ENCODE results near the gene DLG3.
"Not testable (repeated sequence)": the region's sequence is repeated elsewhere in the genome, so short reads cannot be mapped to it uniquely, and the experiment has no call there.

The DLG3 gene

DNA sequence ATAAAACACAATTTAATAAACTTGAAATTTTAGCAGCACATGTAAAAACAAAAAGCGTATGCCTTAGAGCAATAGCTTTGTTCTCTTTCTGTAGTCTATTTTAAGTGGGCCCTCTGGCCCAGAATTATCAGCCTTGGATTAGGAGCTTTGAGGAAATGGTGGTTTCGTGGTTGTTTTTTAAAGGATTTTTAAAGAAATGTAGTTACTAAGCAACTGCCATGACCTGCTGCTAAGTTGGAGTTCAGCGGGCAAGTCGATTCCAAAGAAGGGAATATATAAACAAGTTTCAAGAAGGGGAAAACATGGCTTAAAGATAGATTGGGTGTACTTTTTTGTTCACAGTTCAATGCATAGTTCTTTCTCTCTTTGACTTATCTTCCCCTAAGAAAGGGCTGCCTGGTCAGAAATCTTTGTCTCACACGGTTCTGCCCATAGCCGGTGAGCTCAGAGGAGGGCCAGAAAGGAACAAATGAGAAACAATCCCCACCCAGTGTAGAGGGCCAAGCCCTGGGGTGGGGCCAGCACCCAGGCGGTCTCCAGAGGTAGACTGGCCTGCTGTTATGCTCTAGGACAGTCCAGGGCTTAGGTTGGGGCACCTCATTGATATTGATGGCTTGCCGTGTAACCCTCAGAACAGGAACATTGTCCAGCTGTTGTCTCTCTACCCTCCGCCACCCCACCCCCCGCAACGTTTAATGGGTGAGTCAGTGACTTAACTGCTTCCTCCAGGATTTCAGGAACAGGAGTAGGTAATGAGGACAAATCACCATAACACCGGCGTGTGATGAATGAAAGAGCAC is 32.5 kb downstream of the DLG3 start:
- no peak for ATAC-seq
- DNase-seq = no peak

DNA sequence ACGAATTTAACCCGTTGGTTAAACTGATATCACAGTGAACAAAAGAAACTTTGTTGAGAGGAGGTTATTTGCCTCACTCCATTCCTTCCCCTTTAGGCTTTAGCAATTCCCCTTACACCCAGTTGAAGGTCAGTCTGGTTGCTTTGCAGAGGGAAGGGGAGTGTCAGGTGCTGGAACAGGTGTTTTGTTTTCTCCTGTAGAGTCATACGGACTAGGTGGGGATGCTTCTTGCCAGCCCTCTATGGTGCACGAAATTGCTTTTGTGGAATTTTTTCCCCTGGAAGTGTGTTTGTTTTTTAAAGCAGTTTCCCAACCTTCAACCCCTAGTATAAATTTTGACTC is 33.1 kb downstream of the DLG3 start:
- no peak for DNase-seq

DNA sequence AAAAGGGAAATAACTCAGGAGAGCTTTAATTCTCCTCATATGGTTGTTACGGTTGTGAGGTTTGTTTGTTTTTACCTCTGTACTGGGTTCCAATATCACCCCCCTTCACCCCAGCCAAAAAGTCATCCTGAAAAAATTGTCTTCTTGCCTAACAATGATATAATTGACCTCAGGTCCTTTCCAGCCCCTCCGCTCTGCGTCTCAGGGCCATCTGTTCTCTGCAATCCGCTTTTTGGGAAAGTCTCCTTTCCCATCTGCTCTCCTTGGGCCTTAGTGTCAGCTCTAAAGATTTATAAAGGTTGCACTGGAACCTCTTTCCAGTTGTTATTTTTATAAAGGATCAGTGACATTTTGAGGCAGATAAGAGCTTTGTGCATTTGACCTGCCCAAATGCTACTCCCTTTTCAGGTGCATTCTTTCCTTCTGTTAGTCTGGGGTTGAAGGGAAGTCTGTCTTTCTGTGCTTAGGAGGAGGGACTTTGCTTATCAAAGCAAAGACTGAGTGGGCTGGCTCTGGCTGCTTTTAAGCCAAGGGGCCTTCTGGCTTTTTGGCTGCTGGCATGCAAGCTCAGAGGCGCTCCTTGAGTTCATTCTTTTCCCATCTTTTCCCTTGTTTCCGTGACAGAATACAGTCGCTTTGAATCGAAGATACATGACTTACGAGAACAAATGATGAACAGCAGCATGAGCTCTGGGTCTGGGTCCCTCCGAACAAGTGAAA is 34.1 kb downstream of the DLG3 start:
- no peak for ATAC-seq
- no peak for DNase-seq

More for the DNA sequence above, 33.1 kb downstream of the DLG3 start:
- ATAC-seq = no peak

DNA sequence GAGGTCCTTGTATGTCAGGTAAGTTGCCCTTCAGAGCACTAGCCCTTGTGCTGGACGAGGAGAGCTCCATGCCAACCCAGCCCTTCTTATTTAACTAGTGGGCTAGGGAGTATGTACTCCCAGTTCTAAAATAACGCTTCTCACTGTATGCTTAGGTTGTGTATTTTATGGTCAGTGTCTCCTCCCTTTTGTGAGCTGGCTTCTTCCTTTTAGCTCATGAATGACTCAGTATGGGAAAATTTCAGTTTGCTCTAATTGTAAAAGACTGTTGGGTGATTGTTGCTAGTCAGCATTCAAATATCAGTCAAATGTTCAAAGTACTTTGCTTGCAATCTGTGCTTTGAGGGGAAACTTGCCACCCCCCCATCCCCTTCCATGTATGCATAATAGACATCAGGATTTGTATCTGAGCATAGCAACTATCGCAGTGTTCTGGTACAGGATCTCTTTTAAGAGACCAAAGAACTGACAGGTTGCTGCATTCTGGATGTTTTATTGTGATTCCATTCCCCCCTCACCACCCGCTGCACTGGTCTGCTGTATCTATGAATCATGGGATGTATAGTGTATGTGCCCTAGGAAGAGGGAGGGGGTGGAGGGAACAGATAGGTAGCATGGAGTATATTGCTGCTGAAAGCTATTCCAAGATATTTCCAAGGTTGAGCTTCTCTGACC is 34.7 kb downstream of the DLG3 start:
- DNase-seq = no peak

DNA sequence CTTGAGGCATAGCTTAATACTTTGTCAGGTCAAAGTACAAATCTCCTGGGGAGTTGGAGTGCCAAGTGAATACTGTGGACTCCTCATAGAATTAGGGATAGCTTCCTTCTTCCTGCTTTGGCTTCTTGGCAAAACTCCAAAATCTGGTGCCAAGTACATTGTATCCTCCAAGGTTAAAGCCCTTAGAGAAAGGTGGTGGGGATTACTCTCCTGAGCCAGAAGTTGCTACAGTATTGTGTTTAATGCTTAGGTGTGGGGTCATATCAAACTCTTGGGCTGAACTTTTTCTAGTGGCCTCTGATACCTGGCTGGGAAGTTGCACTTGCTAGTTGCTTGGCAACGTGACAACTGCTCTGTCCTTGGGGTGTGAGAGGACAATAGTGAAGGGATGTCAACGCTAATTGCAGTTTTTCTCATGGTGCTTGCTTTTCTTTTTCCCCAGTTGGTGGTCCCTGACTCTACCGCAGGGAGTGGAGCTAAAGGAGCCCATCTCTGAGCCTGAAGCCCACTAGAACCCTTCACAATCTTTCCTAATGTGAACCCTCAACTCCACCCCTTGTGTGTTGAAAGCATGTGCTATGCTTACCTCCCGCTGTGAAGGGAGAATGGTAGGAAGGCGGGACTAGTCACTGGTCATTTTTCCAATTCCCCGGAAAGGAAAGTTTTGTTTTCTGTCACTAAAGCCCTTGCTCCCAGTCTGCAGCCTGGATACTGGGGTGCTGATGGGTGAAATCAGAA is 35.5 kb downstream of the DLG3 start:
- ATAC-seq = no peak

More for the DNA sequence above, 34.7 kb downstream of the DLG3 start:
- ATAC-seq = no peak

DNA sequence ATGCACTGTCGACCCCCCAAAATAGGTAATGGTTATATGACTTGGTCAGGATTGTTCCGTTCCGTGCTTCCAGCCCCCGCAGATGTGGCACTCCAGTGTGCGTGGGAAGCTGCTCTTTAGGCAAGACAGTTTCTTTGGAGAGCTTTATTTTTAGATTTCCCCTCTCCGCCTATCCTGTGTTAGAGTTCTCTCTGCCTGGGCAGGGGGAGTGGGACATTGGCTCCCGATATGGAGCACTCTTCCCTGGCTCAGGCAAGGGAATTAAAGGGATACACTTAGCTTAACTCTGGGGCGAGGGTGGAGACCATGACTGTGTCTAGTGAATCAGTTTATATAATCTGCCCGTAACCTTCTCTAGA is 36.0 kb downstream of the DLG3 start:
- DNase-seq (no peak), ATAC-seq (no peak)

More for the DNA sequence above, 35.5 kb downstream of the DLG3 start:
- DNase-seq = no peak

DNA sequence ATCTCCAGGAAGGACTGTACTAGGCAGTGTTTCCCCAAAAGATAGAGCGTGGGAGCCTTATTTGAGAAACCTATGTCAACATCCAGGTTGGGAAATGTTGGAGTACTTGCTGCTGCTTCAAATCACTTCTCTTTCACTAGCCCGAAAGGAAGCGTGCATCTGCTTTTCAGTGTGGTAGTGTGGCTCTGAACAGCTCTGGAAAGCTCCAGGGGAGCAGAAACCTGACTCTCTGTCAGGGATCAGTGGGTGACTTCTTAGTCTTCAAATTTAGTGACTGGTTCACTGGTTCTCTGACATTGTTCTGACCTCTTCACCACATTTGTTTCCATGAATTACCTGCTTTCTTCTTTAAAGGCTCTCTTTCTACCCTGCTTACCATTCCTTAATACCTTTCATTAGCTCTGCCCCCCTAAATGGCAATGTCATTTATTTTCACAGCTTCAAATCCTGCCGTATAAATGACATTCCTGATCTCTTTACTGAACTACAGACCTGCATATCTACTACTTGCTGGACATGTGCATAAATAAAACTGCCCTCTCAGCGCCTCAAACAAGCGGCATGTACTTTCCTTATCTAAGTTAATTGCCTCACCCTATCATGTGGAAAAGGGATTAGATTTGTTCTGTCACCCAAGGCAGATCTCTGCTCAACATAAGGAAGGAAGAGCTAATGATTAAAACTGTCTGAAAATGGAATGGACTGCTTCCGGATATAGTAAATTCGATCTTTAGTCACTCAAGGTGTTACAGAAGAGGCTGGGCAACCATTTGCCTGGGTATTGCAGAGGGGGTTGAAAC is 37.0 kb downstream of the DLG3 start:
- no peak for ATAC-seq

DNA sequence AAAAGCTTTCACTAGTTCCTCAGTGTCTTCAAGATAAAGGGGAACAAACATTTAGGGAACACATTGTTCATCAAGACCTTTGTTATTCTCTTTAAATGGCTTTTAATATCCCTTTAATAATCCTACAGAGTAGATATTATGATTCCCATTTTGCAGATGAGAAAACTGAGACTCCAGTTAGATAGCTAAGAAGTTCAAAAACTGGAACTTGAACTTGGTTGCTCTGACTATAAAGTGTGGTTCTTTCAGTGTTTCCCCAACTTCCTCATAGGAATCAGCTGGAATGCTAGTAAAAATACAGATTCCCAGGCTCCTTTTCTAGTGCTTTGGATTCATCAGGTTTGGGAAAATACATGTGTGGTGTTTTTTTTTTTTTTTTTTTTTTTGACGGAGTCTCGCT is 37.7 kb downstream of the DLG3 start:
- ATAC-seq (no peak), DNase-seq (no peak)

More for the DNA sequence above, 37.0 kb downstream of the DLG3 start:
- DNase-seq = no peak

DNA sequence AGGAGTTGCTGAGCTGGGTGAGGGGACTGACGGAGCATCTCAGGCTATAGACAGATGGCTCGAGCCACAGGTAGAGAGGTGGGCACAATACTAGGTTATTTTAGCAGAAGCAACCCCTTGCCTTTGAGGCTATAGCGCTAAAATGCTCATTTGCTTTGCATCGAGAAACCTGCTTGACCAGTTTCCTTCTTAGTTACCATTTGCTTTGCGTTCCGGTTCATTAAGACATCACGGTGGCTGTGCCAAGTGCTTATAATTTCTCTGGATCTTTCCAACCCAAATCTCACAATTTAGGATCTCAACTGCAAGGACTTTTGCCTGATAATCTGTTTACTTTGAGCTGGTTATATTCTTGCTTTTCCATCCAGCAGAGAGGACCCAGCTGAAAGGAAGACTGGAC is 40.8 kb downstream of the DLG3 start:
- ATAC-seq (no peak), DNase-seq (no peak)

DNA sequence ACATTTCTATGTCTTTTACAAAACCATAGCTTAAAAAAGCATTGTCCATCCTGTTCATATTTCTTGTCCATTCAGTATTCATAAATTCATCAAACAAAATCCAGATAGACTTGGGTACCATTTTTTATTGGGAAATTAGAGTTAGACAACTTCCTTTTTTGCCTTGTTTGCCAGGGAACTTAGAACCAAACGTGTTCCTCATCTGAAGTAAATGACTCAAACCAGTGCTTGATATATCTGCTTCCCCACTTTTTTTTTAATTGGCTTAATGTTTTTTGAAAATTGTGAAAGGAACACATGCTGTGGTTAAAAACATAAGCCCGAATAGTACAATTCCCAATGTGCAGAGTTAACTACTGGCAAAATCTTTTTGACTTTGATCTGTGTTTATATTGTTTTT is 44.2 kb downstream of the DLG3 start:
- ATAC-seq = no peak
- DNase-seq = no peak

DNA sequence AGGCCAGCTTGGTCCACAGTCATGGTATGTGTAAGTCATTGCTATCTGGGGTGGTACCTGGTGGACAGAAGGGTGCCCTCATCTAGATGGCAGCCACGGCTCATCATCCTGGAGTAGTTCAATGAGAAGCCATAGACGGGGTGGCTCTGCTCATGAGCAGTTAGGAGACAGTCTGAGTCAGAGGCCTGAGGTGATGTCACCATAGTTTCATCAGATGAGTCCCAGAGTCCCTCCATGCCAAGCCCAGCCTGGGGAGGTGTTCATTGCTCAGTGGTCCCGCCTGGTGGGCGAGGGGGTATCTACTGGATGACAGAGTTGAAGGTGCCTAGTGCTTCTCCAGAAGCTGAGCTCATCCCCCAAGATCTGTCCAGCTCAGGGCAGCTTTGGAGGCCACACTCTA is 49.8 kb downstream of the DLG3 start:
- ATAC-seq (peak; percentile 93), DNase-seq (peak; percentile 27)

DNA sequence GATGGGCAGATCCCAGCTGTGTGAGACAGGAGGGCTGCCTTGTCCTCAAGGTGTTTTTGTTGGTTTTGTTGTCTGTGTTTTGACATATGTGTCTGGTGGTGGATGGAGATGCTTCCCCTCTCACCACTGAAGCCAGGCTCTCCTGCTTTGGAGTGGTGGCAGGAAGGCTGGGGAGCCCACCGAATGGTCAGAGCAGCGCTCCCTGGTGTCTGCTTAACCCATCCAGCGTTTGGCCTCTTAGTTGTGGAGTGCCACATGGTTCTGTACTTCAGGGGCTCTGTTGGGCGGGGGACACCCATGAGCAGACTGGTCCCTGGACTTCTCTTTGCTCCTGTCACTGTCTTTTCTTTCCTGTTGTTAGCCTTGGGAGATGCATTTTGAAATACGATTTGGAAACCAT is 51.9 kb downstream of the DLG3 start:
- ATAC-seq (no peak), DNase-seq (no peak)

DNA sequence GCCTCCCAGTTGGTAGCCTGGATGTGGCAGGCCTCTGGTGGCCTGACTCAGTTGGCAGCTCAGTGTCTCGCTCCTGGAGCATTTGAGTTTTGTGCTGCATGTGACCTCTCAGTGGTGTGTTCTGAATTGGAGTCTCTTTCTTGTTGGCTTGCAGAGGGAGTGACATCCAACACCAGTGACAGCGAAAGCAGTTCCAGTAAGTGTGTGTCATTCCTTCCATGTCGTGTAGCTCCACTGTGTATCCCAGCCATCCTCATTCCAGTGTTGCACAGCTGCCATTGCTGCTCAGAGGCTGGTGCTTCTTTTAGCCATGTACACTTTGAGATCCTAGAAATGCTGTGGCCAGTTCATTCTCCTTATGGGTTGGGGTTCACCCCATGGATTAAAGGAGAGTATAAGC is 52.4 kb downstream of the DLG3 start:
- no peak for ATAC-seq

DNA sequence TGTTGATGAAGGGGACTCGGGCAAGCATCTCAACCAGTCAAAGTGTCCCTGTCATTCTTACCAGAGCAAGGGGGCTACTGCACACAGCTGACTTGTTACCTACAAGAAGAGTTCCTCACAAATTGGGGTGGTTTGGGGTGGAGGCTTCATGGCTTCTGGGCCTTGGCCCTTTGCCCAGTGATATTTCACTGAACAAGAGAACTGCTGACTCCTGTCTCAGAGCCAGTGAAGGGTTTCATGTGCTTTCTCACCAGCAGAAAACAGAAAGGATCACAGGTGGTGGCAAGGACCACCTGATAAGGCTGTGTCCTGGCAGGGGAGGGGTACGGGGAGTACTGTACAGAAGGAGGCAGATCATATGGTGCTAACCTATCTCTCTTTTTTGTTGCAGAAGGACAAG is 53.5 kb downstream of the DLG3 start:
- ATAC-seq (no peak), DNase-seq (no peak)

More for the DNA sequence above, 52.4 kb downstream of the DLG3 start:
- DNase-seq = no peak

DNA sequence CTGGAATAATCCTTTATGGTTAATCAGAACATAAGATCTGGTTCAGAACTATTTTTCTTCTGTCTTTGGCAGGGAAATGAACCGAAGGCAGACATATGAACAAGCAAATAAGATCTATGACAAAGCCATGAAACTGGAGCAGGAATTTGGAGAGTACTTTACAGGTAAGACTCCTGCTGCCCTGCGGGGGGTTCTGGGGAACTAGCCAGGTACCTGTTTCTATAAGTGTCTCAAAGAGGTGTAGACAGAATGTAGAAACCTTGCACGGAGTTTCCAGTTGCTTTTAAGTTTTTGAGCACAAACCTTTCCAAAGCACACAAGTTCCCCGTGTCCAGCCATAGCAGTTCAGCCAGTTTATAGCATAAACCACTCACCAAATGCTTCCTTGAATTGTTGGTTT is 56.2 kb downstream of the DLG3 start:
- DNase-seq (no peak), ATAC-seq (no peak)

DNA sequence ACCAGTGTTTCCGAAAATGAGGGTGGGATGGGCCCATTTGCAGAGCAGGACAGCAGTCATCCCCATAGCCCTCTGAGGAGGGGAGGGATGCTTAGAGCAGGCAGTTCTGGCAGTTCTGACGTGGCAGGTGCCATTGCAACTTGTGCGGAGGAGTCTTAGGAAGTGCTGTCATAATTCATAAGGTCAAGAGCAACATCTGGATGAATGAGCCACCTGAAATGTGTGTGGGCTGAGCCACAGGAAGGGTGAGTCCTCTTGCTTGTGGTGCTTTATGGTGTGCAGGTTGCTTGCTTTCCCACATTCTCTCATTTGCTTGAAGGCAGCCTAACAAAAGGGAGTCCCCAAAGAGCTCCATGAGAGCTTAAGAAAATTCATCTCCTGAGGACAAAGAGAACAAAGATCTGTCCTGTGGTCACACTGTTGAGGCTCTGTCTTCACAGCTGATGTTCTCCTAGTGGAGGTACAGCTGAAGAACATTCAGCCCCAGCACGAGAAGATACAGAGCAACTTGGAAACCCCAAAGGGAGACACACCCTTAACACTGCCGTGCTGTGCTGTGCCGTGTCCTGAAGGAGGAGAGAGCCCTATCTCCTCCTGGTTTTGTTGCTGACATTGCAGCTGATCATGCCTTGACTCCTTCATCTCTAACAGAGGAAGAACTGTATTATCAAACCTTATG is 60.3 kb downstream of the DLG3 start:
- DNase-seq (peak; percentile 18), ATAC-seq (peak; percentile 75)

DNA sequence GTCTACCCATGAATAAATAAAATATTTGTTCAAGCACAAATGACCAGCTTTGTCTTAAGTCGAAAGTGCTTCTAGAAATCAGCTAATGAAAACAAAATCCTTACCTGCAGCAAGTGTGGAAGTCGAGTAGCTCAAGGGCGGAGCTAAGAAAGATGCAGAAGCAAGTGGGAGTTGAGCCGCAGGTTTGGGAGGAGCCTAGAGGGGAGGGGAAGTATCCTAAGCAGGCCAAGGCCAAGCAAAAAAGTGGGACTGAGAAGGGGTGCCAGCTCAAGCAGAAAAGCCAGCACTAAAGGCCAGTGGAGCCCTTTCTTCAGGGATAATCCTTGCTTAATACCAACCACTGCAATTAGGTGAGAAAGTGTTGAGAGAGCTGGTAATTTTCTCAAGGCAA is 60.8 kb downstream of the DLG3 start:
- no peak for DNase-seq
- no peak for ATAC-seq

DNA sequence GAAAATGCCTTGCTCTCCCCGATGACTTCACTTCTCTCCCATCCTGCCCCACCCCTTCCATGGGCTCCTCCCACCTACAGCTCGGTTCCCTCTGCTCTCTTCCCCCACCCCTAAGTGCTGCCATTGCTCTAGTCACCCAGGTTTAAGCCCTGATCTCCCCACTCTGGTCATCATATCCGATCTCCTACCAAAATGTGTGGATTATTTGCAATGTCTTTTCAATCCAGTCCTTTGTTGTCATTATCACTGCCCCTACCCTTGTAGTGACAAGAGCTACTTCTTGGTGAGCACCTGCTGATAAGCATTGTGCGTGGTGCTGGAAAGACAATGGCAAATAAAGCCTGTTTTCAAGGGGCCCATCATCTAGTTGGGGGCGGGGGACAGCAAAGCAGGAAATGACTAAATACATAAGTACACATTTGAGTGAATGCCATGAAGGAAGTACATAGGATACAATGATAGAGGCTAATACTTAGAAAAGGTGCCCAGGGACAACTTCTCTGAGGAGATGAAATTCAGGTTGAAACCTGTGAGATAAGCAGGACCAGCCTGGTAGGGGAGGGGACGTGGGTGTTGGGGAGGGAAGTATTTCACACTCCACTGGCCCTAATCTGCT is 63.8 kb downstream of the DLG3 start:
- ATAC-seq (peak; percentile 54), DNase-seq (peak; percentile 12)

DNA sequence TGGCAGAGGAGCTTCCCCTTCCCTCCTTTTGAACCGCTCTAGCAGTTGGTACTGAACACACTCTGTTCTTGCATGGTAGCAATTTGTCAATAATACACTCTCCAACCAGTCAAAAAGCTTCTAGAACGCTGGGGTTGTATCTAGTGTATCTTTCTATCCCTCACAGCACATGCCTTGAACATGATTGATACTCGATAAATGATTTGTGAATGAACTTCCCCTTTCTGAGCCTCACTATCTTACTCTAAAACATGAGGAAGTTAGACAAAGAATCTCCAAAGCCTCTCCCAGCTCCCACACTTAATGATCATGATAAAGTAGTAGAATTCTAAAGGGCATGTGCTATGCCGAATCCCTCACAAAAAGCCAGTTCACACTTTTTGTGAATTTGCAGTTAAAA is 64.4 kb downstream of the DLG3 start:
- DNase-seq = no peak
- ATAC-seq = no peak

DNA sequence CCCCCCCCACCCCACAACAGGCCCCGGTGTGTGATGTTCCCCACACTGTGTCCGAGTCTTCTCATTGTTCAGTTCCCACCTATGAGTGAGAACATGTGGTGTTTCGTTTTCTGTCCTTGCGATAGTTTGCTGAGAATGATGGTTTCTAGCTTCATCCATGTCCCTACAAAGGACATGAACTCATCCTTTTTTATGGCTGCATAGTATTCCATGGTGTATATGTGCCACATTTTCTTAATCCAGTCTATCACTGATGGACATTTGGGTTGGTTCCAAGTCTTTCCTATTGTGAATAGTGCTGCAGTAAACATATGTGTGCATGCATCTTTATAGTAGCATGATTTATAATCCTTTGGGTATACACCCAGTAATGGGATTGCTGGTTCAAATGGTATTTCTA is 70.6 kb downstream of the DLG3 start:
- not testable (repeated sequence) for DNase-seq, ATAC-seq

DNA sequence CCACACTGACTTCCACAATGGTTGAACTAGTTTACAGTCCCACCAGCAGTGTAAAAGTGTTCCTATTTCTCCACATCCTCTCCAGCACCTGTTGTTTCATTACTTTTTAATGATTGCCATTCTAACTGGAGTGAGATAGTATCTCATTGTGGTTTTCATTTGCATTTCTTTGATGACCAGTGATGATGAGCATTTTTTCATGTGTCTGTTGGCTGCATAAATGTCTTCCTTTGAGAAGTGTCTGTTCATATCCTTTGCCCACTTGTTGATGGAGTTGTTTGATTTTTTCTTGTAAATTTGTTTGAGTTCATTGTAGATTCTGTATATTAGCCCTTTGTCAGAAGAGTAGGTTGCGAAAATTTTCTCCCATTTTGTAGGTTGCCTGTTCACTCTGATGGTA is 71.1 kb downstream of the DLG3 start:
- ATAC-seq, DNase-seq: not testable (repeated sequence)
